Tibial nerve (tissue), 3 donors: Measurements from ENCODE around the gene REEP5.

ENCODE experiments used
- POLR2A ChIP-seq, 2 donors: fragments of 450-650 bp; IDR thresholded peaks; one replicate each; pipeline ENCODE4 v1.6.1; 2017; ENCODE audit warnings: antibody characterized with exemption in 2 of 2, mild to moderate bottlenecking in 2 of 2, moderate library complexity in 2 of 2
- TF ChIP-seq, protein P1 (sequence below), 5 experiments: fragments of 200-600 bp in 3 of 5; fragments of 450-650 bp in 2 of 5; sonication (generic) in 3 of 5; IDR thresholded peaks; one replicate each; pipeline ENCODE4 v1.5.1; 2016 to 2019; ENCODE audit warnings: antibody characterized with exemption in 5 of 5, mild to moderate bottlenecking in 3 of 5, moderate library complexity in 2 of 5

DNA sequence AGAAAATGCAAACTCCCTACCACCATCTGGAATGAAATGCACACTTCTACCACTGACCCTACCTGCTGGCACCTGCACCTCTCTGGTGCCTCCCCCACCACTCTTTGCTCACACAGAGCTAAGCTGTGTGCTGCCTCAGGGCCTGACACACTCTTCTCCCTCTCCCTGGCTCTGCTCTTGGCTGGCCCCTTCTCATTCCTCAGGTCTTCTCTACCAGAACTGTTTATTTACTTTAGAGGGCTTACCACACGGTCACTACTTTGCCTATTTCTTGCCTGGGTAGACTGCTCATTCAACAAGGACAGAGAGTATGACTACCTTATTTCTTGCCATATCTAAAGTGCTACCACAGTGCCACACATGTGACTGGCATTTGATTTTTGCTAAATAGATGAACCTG is 3.3 kb downstream of the REEP5 start:
- TF ChIP-seq, protein P1, sequence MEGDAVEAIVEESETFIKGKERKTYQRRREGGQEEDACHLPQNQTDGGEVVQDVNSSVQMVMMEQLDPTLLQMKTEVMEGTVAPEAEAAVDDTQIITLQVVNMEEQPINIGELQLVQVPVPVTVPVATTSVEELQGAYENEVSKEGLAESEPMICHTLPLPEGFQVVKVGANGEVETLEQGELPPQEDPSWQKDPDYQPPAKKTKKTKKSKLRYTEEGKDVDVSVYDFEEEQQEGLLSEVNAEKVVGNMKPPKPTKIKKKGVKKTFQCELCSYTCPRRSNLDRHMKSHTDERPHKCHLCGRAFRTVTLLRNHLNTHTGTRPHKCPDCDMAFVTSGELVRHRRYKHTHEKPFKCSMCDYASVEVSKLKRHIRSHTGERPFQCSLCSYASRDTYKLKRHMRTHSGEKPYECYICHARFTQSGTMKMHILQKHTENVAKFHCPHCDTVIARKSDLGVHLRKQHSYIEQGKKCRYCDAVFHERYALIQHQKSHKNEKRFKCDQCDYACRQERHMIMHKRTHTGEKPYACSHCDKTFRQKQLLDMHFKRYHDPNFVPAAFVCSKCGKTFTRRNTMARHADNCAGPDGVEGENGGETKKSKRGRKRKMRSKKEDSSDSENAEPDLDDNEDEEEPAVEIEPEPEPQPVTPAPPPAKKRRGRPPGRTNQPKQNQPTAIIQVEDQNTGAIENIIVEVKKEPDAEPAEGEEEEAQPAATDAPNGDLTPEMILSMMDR (IDR thresholded peaks at IDR 0.05): no peak
- TF ChIP-seq POLR2A (IDR thresholded peaks at IDR 0.05): no peak
